Adrenal gland (tissue), 12 donors: ENCODE measurements around the gene UBE3A. TPM values are rescaled to one million over a fixed set of nuclear protein-coding genes. Genes with fewer than 3 reads are reported as not detected.

Experiments used
- DNase-seq, 7 donors: peaks; one replicate each; pipeline ENCODE4 v3.0.0-alpha.2; 2019 to 2020
- H3K27ac ChIP-seq, 5 donors: fragments of 200-600 bp; sonication (generic) in 4 of 5; 1 replicate in 3 of 5; 2 replicates in 2 of 5; pipeline versions ENCODE4 v1.5.1 to v1.8.0; 2016 to 2020; ENCODE audit warnings: mild to moderate bottlenecking in 1 of 5
- H3K27me3 ChIP-seq: fragments of 200-600 bp; 2 replicates; pipeline ENCODE4 v1.8.0; 2021
- H3K36me3 ChIP-seq, 2 donors: fragments of 200-600 bp; replicated peaks in 1 of 2; 1 replicate in 1 of 2; 2 replicates in 1 of 2; pipeline versions ENCODE4 v1.5.1 to v1.8.0; 2018 to 2022
- H3K4me1 ChIP-seq, 2 donors: fragments of 200-600 bp; replicated peaks in 1 of 2; 1 replicate in 1 of 2; 2 replicates in 1 of 2; pipeline versions ENCODE4 v1.5.1 to v1.8.0; 2018 to 2021
- H3K4me3 ChIP-seq, 4 donors: fragments of 200-600 bp; sonication (generic) in 3 of 4; one replicate each; pipeline ENCODE4 v1.5.1; 2016 to 2018
- H3K9me3 ChIP-seq, 3 donors: fragments of 200-600 bp; sonication (generic) in 1 of 3; replicated peaks in 1 of 3; 1 replicate in 2 of 3; 2 replicates in 1 of 3; pipeline versions ENCODE4 v1.5.1 to v1.8.0; 2016 to 2021
- CTCF ChIP-seq, 6 experiments: fragments of 450-650 bp in 4 of 6; fragments of 200-600 bp in 2 of 6; sonication (generic) in 1 of 6; IDR thresholded peaks; 1 replicate in 5 of 6; 2 replicates in 1 of 6; pipeline versions ENCODE4 v1.5.1 to v1.8.0; 2016 to 2021; ENCODE audit warnings: antibody characterized with exemption in 6 of 6, mild to moderate bottlenecking in 2 of 6, moderate library complexity in 1 of 6
- POLR2A ChIP-seq, 2 donors: fragments of 450-650 bp; IDR thresholded peaks; one replicate each; pipeline ENCODE4 v1.6.1; 2017; ENCODE audit warnings: antibody characterized with exemption in 2 of 2, mild to moderate bottlenecking in 2 of 2, moderate library complexity in 1 of 2
- WGBS, 4 donors: extraction: QIAGEN DNeasy Blood & Tissue Kit in 2 of 4; methylation state at CpG; one replicate each; pipeline versions ENCODE4 v1.1.5 to v1.1.7; 2013 to 2017; 5-methylcytosine and 5-hydroxymethylcytosine counted together
- intact Hi-C, 2 donors: fragments of 100-400 bp; cut with DNase I; formaldehyde crosslinking; loops; one replicate each; pipeline versions ENCODE4 v1.14.1 to v1.15.0; 2022 to 2023
- polyA plus RNA-seq, 3 donors: library from polyadenylated mRNA; stranded (reverse); fragments of 200-250 nt in 2 of 3; fragments of 350-450 nt in 1 of 3; fragmentation: Illumina TruSeq in 1 of 3; extraction: RNeasy Lipid Tissue Mini Kit (QIAGEN cat#74804) in 1 of 3; gene quantifications; one replicate each; pipeline ENCODE4 v1.2.3, GENCODE V29; 2013 to 2014
- total RNA-seq, 9 donors: library from RNA; depleted of rRNA in 4 of 9; stranded (reverse); fragments of >200 nt in 4 of 9; fragments of 120-200 nt in 1 of 9; fragmentation: NEBNext Ultra II Directional in 1 of 9; extraction: Animal tissue kit (Norgen Biotek cat#: 25700) in 1 of 9; gene quantifications; one replicate each; pipeline versions ENCODE4 v1.1.0 to v1.2.4, GENCODE V29; 2013 to 2023
- donor health status: healthy with polysubstance abuse.
- donor health status: Bipolar disorder and iron deficiency.
- donor health status: DM: yes; HTN: yes; CAD: no.
- donor health status: DM: no; HTN: no; CAD: no.
- donor health status: DM: no; HTN: no; CAD: no.
- donor health status: DM: yes; HTN: yes; CAD: no.

Gene UBE3A
- total and polyA plus RNA-seq, 12 donors = 19.6 to 114 (median 77.5) TPM

GRCh38 chr15:25441111-25441510, 2.3 kb upstream of the UBE3A start:
- DNase-seq = no peak
- Histone ChIP-seq H3K27me3 (no peaks in the 10 kb centered on the region), H3K27ac (no peak overlapping the region), H3K36me3 (no peaks in the 10 kb centered on the region), H3K4me3 (no peak overlapping the region), H3K9me3 (no peaks in the 10 kb centered on the region), H3K4me1 (peaks cover 7 to 15% of the 10 kb centered on the region in 2 donors)
- intact Hi-C loops = no loop called here
- no peak for TF ChIP-seq CTCF (IDR thresholded peaks at IDR 0.05)
- no peak for TF ChIP-seq POLR2A (IDR thresholded peaks at IDR 0.05)

GRCh38 chr15:25439369-25439836, 579 bp upstream of the UBE3A start:
- peak in 4 of 7 donors; percentile 49 to 75 (median 58) for DNase-seq
- Histone ChIP-seq H3K27me3 (no peaks in the 10 kb centered on the region), H3K36me3 (no peaks in the 10 kb centered on the region), H3K9me3 (no peaks in the 10 kb centered on the region), H3K4me1 (peaks cover 10 to 27% of the 10 kb centered on the region in 2 donors), H3K27ac (peak overlapping the region; percentile 60 to 100 (median 99)), H3K4me3 (peak overlapping the region; percentile 59 to 90 (median 70))
- WGBS, 4 donors = 2 to 4% (median 3%) methylated on average over 11 to 14 of the region's 14 CpGs
- intact Hi-C loops = loop anchor here in 1 of 2 donors (10.0 kb wide), 1 partner anchor 95 kb away; no protein-coding TSS in a partner anchor
- TF ChIP-seq CTCF (IDR thresholded peaks at IDR 0.05) (no peak), POLR2A (IDR thresholded peaks at IDR 0.05) (no peak)

- intact Hi-C loops = loop anchor here in 1 of 2 donors (10.0 kb wide), 1 partner anchor 93 kb away; no protein-coding TSS in a partner anchor
- H3K4me3 ChIP-seq = peak overlapping the region; percentile 75 to 99 (median 82)
- H3K27me3 ChIP-seq = no peaks in the 10 kb centered on the region
- 0 to 1% (median 0%) methylated on average over 8 to 67 of the region's 67 CpGs for WGBS, 4 donors
- no peaks in the 10 kb centered on the region for H3K36me3 ChIP-seq
- peaks cover 10 to 39% of the 10 kb centered on the region in 2 donors for H3K4me1 ChIP-seq
- peak overlapping the region; percentile 84 to 100 (median 99) for H3K27ac ChIP-seq
- DNase-seq = peak; percentile 47 to 72 (median 63)
- TF ChIP-seq CTCF (IDR thresholded peaks at IDR 0.05) = peak in 5 of 6 experiments; percentile 23 to 53 (median 32)
- no peak for TF ChIP-seq POLR2A (IDR thresholded peaks at IDR 0.05)
- H3K9me3 ChIP-seq = no peaks in the 10 kb centered on the region
These were observed 835 bp downstream of the UBE3A start for GRCh38 chr15:25437777-25438600.

- no peak for TF ChIP-seq CTCF (IDR thresholded peaks at IDR 0.05)
- no peak for TF ChIP-seq POLR2A (IDR thresholded peaks at IDR 0.05)
- Histone ChIP-seq H3K27me3 (no peaks in the 10 kb centered on the region), H3K4me3 (peak overlapping the region in 1 of 4 donors; percentile 75), H3K36me3 (no peaks in the 10 kb centered on the region), H3K27ac (no peak overlapping the region), H3K4me1 (peaks cover 10 to 52% of the 10 kb centered on the region in 2 donors), H3K9me3 (no peaks in the 10 kb centered on the region)
- intact Hi-C loops = loop anchor here in 1 of 2 donors (10.0 kb wide), 1 partner anchor 92 kb away; no protein-coding TSS in a partner anchor
- no peak for DNase-seq
These were observed 2.1 kb downstream of the UBE3A start for GRCh38 chr15:25436707-25437106.
